Astrocyte (in vitro differentiated cells and primary cell): ENCODE results near the gene MAPK1IP1L. TPM values are rescaled to one million over a fixed set of nuclear protein-coding genes. Genes with fewer than 3 reads are reported as not detected.
"Not testable (repeated sequence)": the region's sequence is repeated elsewhere in the genome, so short reads cannot be mapped to it uniquely, and the experiment has no call there.

Experiments
- DNase-seq: peaks from one replicate; pipeline ENCODE4 v3.0.0-alpha.2; 2010; ENCODE audit warnings: low read depth
- FAIRE-seq: peaks from 2 replicates; lab custom pipeline; 2011; peaks lifted over from hg19 to GRCh38; lab: Jason Lieb, UNC
- H2AFZ ChIP-seq: 2 replicates; pipeline ENCODE4 v1.6.0; 2012; ENCODE audit warnings: low read depth, low read length, inconsistent platforms
- H3K27ac ChIP-seq: 2 replicates; pipeline ENCODE4 v1.5.1; 2011; ENCODE audit warnings: low read depth, low read length, inconsistent platforms
- H3K27me3 ChIP-seq: 2 replicates; pipeline ENCODE4 v1.6.0; 2011; ENCODE audit warnings: low read length, inconsistent platforms; ENCODE audit not compliant: insufficient read depth
- H3K36me3 ChIP-seq: 2 replicates; pipeline ENCODE4 v1.5.1; 2011; ENCODE audit warnings: low read length, inconsistent platforms; ENCODE audit not compliant: insufficient read depth
- H3K4me1 ChIP-seq: 2 replicates; pipeline ENCODE4 v1.5.1; 2011; ENCODE audit warnings: low read length, inconsistent platforms; ENCODE audit not compliant: insufficient read depth
- H3K4me2 ChIP-seq: 2 replicates; pipeline ENCODE4 v1.6.0; 2012; ENCODE audit warnings: low read length, inconsistent platforms
- H3K4me3 ChIP-seq: 2 replicates; pipeline ENCODE4 v1.5.1; 2011; ENCODE audit warnings: low read depth, mild to moderate bottlenecking, low read length, inconsistent platforms; ENCODE audit not compliant: insufficient read depth
- H3K79me2 ChIP-seq: 2 replicates; pipeline ENCODE4 v1.6.0; 2012; ENCODE audit warnings: mild to moderate bottlenecking, low read length, inconsistent platforms; ENCODE audit not compliant: insufficient read depth
- H3K9ac ChIP-seq: 2 replicates; pipeline ENCODE4 v1.6.0; 2012; ENCODE audit warnings: mild to moderate bottlenecking, low read length, inconsistent platforms
- H3K9me3 ChIP-seq: 2 replicates; pipeline ENCODE4 v1.5.1; 2012; ENCODE audit warnings: low read depth, mild to moderate bottlenecking, low read length, inconsistent platforms; ENCODE audit not compliant: insufficient read depth
- H4K20me1 ChIP-seq: 2 replicates; pipeline ENCODE4 v1.6.0; 2012; ENCODE audit warnings: low read length, inconsistent platforms; ENCODE audit not compliant: insufficient read depth
- H3K27ac Mint-ChIP-seq: one replicate; pipeline ENCODE4 v1.8.0; 2021; ENCODE audit warnings: mild to moderate bottlenecking, mixed read lengths; ENCODE audit not compliant: unreplicated experiment
- H3K27me3 Mint-ChIP-seq: one replicate; pipeline ENCODE4 v1.8.0; 2021; ENCODE audit warnings: low read depth, mixed read lengths; ENCODE audit not compliant: unreplicated experiment
- H3K36me3 Mint-ChIP-seq: one replicate; pipeline ENCODE4 v1.8.0; 2021; ENCODE audit warnings: low read depth, mixed read lengths; ENCODE audit not compliant: unreplicated experiment
- H3K4me1 Mint-ChIP-seq: one replicate; pipeline ENCODE4 v1.8.0; 2021; ENCODE audit warnings: low read depth, mixed read lengths; ENCODE audit not compliant: unreplicated experiment
- H3K4me3 Mint-ChIP-seq: one replicate; pipeline ENCODE4 v1.8.0; 2021; ENCODE audit warnings: mild to moderate bottlenecking, moderate library complexity, mixed read lengths; ENCODE audit not compliant: unreplicated experiment
- H3K9me3 Mint-ChIP-seq: one replicate; pipeline ENCODE4 v1.8.0; 2021; ENCODE audit warnings: mild to moderate bottlenecking, mixed read lengths; ENCODE audit not compliant: unreplicated experiment
- CTCF ChIP-seq: IDR thresholded peaks from 2 replicates; pipeline ENCODE4 v1.5.1; 2011; ENCODE audit warnings: low read depth, mild to moderate bottlenecking, inconsistent platforms, low read length, moderate library complexity; ENCODE audit not compliant: insufficient read depth
- EZH2 ChIP-seq: IDR thresholded peaks from 2 replicates; pipeline ENCODE4 v1.6.1; 2012; ENCODE audit warnings: mild to moderate bottlenecking, low read length, inconsistent platforms; ENCODE audit not compliant: insufficient read depth
- total RNA-seq: library from RNA; stranded (reverse); gene quantifications from 2 replicates; pipeline ENCODE4 v1.2.1, GENCODE V29; 2021

The MAPK1IP1L gene
- total RNA-seq, 1 donor from 2014 or later = 111 TPM

GRCh38 chr14:55077170-55078151 lies 26.0 kb downstream of the MAPK1IP1L start:
- no peaks in the 10 kb centered on the region for H3K27me3 Mint-ChIP-seq
- H3K27ac ChIP-seq = no peak overlapping the region
- no peaks in the 10 kb centered on the region for H3K79me2 ChIP-seq
- H3K4me1 ChIP-seq = peaks cover 23% of the 10 kb centered on the region
- no peak overlapping the region for H3K4me3 Mint-ChIP-seq
- H2AFZ ChIP-seq = peak overlapping the region; percentile 60
- no peaks in the 10 kb centered on the region for H4K20me1 ChIP-seq
- no peaks in the 10 kb centered on the region for H3K36me3 Mint-ChIP-seq
- no peak overlapping the region for H3K4me2 ChIP-seq
- no peak overlapping the region for H3K4me3 ChIP-seq
- DNase-seq (peak; percentile 60), FAIRE-seq (no peak)
- H3K4me1 Mint-ChIP-seq = peaks cover 33% of the 10 kb centered on the region
- H3K9ac ChIP-seq = no peak overlapping the region
- H3K9me3 ChIP-seq = no peaks in the 10 kb centered on the region
- H3K27ac Mint-ChIP-seq = peak overlapping the region; percentile 83
- H3K36me3 ChIP-seq = no peaks in the 10 kb centered on the region
- no peaks in the 10 kb centered on the region for H3K9me3 Mint-ChIP-seq
- no peaks in the 10 kb centered on the region for H3K27me3 ChIP-seq
- TF ChIP-seq CTCF (no peak), EZH2 (no peak)

- not testable (repeated sequence) for FAIRE-seq, H3K36me3 Mint-ChIP-seq, H3K4me3 Mint-ChIP-seq
These were observed 28.5 kb downstream of the MAPK1IP1L start for GRCh38 chr14:55079961-55080360.

GRCh38 chr14:55084401-55085059 lies 33.1 kb downstream of the MAPK1IP1L start:
- Histone ChIP-seq H3K4me3 (no peak overlapping the region), H2AFZ (no peak overlapping the region), H3K9me3 (no peaks in the 10 kb centered on the region), H3K79me2 (no peaks in the 10 kb centered on the region), H3K9ac (no peak overlapping the region), H3K36me3 (no peaks in the 10 kb centered on the region), H4K20me1 (no peaks in the 10 kb centered on the region), H3K27me3 (no peaks in the 10 kb centered on the region), H3K27ac (no peak overlapping the region), H3K4me1 (no peaks in the 10 kb centered on the region), H3K4me2 (no peak overlapping the region)
- no peaks in the 10 kb centered on the region for H3K27me3 Mint-ChIP-seq
- FAIRE-seq (no peak), DNase-seq (no peak)
- no peak overlapping the region for H3K4me3 Mint-ChIP-seq
- no peak for TF ChIP-seq EZH2
- no peak for TF ChIP-seq CTCF
- no peaks in the 10 kb centered on the region for H3K4me1 Mint-ChIP-seq
- H3K36me3 Mint-ChIP-seq = no peaks in the 10 kb centered on the region
- H3K27ac Mint-ChIP-seq = no peak overlapping the region
- H3K9me3 Mint-ChIP-seq = no peaks in the 10 kb centered on the region

More at GRCh38 chr14:55079961-55080360, 28.5 kb downstream of the MAPK1IP1L start:
- not testable (repeated sequence) for H3K4me2 ChIP-seq, H3K27me3 ChIP-seq, H3K9me3 Mint-ChIP-seq, H3K4me3 ChIP-seq, H3K79me2 ChIP-seq, DNase-seq, H3K27ac ChIP-seq, H3K27me3 Mint-ChIP-seq, H2AFZ ChIP-seq, H3K9me3 ChIP-seq, H3K9ac ChIP-seq, H3K27ac Mint-ChIP-seq, H4K20me1 ChIP-seq, H3K36me3 ChIP-seq, H3K4me1 ChIP-seq
- H3K4me1 Mint-ChIP-seq = peaks cover 15% of the 10 kb centered on the region
